ENCODE measurements around the gene FMN1.
"Not testable (repeated sequence)": the region's sequence is repeated elsewhere in the genome, so short reads cannot be mapped to it uniquely, and the experiment has no call there.

Gene FMN1

GRCh38 chr15:32959077-32959476 is 235.4 kb downstream of the FMN1 start:
- Mint-ChIP-seq H3K27me3 (peaks cover 6% of the 10 kb centered on the region), H3K27ac (no peak overlapping the region), H3K4me3 (no peak overlapping the region), H3K9me3 (no peaks in the 10 kb centered on the region), H3K36me3 (no peaks in the 10 kb centered on the region), H3K4me1 (no peaks in the 10 kb centered on the region)

DNA sequence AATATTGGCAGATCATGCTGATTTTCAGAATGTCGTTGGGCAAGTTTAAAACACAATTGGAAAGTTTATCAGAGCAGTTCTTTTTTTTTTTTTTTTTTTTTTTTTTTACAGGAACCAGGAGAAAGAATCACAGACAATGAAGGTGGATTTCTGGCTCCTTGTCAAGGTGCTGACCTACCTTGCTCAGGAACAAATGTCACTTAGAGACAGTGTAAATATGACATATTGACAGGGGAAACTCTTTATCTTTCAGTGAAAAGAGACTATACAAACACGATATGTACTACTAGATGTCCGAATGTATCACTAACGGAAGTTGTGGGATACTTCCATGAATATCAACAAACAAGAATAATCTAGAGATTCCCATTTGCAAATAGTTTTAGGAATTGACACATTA is 237.3 kb downstream of the FMN1 start:
- H3K36me3 Mint-ChIP-seq = no peaks in the 10 kb centered on the region
- no peaks in the 10 kb centered on the region for H3K9me3 Mint-ChIP-seq
- no peaks in the 10 kb centered on the region for H3K4me1 Mint-ChIP-seq
- H3K4me3 Mint-ChIP-seq = no peak overlapping the region
- peaks cover 6% of the 10 kb centered on the region for H3K27me3 Mint-ChIP-seq
- no peak overlapping the region for H3K27ac Mint-ChIP-seq

GRCh38 chr15:32956711-32957110 is 237.8 kb downstream of the FMN1 start:
- no peak overlapping the region for H3K27ac Mint-ChIP-seq
- peaks cover 6% of the 10 kb centered on the region for H3K27me3 Mint-ChIP-seq
- H3K4me3 Mint-ChIP-seq = no peak overlapping the region
- H3K36me3 Mint-ChIP-seq = no peaks in the 10 kb centered on the region
- no peaks in the 10 kb centered on the region for H3K4me1 Mint-ChIP-seq
- H3K9me3 Mint-ChIP-seq = no peaks in the 10 kb centered on the region

DNA sequence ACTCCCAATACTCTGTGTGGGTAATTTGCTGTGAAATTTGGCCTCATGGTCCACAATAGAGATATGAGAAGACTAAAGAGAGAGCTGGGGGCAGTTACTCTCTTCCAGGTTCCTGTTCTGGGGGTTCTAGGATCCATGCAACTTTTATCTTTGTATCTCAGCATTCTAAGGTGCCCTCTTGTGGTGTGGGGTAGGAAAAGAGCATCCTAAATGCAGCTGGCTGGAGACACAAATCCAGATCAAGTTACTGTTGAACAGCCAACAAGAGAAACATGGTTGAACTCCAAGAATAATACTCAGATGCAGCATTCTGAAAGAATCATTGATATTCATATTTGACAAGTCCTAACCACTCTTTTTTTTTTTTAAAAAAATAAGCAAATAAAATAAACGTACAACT is 238.5 kb downstream of the FMN1 start:
- Mint-ChIP-seq H3K4me1 (no peaks in the 10 kb centered on the region), H3K4me3 (no peak overlapping the region), H3K27me3 (peaks cover 6% of the 10 kb centered on the region)

DNA sequence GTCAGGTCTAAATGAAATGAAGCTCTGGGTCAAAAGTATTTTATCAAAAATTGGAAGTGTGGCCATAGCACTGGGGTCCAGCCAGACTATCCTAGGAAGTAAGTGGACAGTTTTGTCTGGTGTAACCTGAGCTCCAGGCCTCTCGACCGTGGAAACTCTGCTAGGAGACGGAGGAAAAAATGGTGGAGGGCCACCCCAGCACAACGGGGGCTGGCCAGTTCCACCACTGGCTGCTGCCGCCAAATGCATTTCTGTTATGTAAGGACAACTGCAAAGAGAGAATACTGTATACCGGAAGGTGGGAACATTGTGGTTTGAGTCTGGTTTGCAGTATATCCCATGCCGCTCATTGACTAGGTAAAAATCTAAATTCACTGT is 241.0 kb downstream of the FMN1 start:
- Mint-ChIP-seq H3K36me3 (no peaks in the 10 kb centered on the region), H3K27me3 (peaks cover 4% of the 10 kb centered on the region), H3K27ac (no peak overlapping the region), H3K9me3 (peaks cover 4% of the 10 kb centered on the region), H3K4me3 (no peak overlapping the region), H3K4me1 (no peaks in the 10 kb centered on the region)

More for the DNA sequence above, 238.5 kb downstream of the FMN1 start:
- Mint-ChIP-seq H3K36me3 (no peaks in the 10 kb centered on the region), H3K9me3 (no peaks in the 10 kb centered on the region), H3K27ac (no peak overlapping the region)

DNA sequence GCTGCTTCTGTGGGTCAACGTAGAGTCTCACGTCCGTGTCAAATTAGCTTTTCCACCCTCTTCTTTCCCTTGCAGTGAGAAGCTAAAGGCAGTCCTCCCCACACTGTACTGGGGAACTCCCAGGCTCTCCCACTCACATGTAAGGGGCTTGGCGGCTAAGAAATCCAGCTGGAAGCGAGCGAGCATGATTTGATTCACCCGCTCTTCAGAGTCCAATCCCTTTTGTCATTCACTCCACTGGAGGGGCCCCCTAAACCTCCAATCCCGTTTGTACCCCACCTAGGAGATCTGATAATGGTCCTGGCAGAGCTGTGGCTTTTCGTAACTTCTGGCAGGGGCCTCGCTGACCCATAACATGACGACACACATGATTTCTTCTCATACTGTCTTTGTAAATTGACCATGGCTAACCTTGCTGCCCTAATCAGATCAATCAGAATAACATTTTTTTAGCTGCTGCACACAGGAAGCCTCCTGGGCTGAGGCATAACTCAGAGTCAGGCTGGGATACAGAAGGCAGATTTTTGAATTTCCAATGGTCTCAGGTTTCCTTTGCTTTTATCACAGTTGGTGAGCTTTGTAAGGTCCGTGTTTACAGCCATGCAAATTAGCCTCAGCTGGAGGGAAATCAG is 241.5 kb downstream of the FMN1 start:
- H3K36me3 Mint-ChIP-seq = no peaks in the 10 kb centered on the region
- H3K4me1 Mint-ChIP-seq = no peaks in the 10 kb centered on the region
- H3K9me3 Mint-ChIP-seq = peaks cover 4% of the 10 kb centered on the region
- H3K4me3 Mint-ChIP-seq = no peak overlapping the region
- peaks cover 4% of the 10 kb centered on the region for H3K27me3 Mint-ChIP-seq
- H3K27ac Mint-ChIP-seq = no peak overlapping the region

DNA sequence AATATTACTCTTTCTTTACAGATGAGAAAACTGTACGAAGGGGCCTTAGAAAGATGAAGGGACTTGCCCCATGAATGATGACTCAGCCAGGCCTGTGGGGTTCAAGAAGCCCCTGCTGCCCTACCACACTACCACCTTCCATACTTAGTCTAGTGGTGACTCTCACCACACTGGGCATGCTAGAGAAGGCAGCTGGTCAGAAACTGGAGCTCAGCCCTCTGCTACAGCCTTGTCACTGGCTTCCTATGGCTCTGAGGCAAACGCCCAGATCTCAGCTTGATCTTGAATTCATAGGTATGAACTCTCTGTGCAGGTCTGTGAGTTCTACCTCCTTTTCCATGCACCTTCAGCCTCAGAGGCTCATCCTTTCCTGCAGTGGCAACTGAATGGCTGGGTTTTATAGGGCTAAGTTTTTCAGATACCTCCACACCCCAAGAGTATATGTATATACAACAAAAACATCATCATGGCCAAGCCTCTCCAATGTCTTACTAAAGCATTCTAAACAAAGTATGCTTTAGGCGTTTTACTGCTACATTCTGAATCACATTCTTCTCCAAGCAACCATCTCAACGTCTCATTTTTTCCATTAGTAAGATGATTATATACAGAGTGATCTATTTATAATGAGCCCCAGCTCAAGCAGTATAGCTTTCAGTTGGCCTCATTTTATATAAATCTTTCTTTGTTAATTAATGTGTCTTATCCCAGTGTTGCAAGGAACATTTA is 242.6 kb downstream of the FMN1 start:
- H3K4me3 Mint-ChIP-seq = no peak overlapping the region
- no peaks in the 10 kb centered on the region for H3K36me3 Mint-ChIP-seq
- no peaks in the 10 kb centered on the region for H3K4me1 Mint-ChIP-seq
- peaks cover 7% of the 10 kb centered on the region for H3K27me3 Mint-ChIP-seq
- H3K27ac Mint-ChIP-seq = no peak overlapping the region
- peaks cover 4% of the 10 kb centered on the region for H3K9me3 Mint-ChIP-seq

DNA sequence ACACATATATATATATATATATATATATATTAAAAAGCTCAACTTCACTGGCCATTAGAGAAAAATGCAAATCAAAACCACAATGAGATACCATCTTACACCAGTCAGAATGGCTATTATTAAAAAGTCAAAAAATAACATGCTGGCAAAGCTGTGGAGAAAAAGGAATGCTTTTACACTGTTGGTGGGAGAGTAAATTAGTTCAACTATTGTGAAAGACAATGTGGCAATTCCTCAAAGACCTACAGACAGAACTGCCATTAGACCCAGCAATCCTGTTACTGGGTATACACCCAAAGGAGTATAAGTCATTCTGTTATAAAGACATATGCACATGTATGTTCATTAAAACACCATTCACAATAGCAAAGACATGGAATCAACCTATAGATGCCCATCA is 244.5 kb downstream of the FMN1 start:
- not testable (repeated sequence) for H3K27ac Mint-ChIP-seq, H3K9me3 Mint-ChIP-seq, H3K4me3 Mint-ChIP-seq, H3K4me1 Mint-ChIP-seq, H3K27me3 Mint-ChIP-seq, H3K36me3 Mint-ChIP-seq

DNA sequence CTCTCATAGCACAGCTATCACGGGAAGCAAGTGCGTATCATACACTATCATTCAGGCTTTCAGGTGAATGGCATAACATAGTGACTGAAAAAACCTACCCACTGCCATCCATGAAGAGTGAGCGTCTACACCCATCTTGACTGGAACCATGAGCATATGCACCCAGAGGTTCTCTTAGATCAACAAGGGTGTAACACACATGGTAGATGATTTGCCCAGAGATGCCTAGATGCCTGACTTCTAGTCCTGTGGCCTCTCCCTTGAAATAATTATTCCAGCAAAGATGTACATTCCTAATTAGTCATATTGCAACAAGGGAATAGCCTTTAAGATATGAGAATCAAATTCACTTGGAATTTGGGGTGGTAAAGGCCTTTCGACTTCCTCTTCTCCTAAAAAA is 248.3 kb downstream of the FMN1 start:
- H3K4me1 Mint-ChIP-seq = no peaks in the 10 kb centered on the region
- no peak overlapping the region for H3K27ac Mint-ChIP-seq
- H3K36me3 Mint-ChIP-seq = no peaks in the 10 kb centered on the region
- peaks cover 2% of the 10 kb centered on the region for H3K27me3 Mint-ChIP-seq
- H3K4me3 Mint-ChIP-seq = no peak overlapping the region
- peaks cover 4% of the 10 kb centered on the region for H3K9me3 Mint-ChIP-seq

- Mint-ChIP-seq H3K36me3 (no peaks in the 10 kb centered on the region), H3K27ac (no peak overlapping the region), H3K27me3 (peaks cover 3% of the 10 kb centered on the region), H3K4me1 (no peaks in the 10 kb centered on the region), H3K9me3 (peaks cover 2% of the 10 kb centered on the region), H3K4me3 (no peak overlapping the region)
Observed at GRCh38 chr15:32944431-32944830, 250.1 kb downstream of the FMN1 start.

DNA sequence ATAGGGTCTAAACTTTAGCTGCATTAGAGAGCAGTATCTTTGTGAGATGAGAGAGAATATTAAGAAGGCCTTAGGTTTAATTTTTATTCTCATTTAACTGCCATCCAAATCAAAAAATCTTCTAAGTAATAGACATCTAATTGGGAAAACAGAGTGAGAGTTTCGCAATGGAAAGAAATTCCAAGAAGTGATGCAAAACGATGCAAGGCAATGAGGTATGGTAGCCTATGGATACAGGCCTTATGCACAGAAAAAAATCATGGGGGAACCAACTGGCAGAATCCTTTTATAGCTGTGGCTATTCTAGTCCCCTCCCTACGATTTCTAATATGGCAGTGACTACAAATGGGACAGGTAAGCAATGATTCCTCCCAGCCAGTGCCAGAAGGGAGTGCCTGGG is 250.8 kb downstream of the FMN1 start:
- Mint-ChIP-seq H3K27me3 (peaks cover 9% of the 10 kb centered on the region), H3K4me3 (no peak overlapping the region), H3K4me1 (no peaks in the 10 kb centered on the region), H3K27ac (no peak overlapping the region), H3K36me3 (no peaks in the 10 kb centered on the region), H3K9me3 (no peaks in the 10 kb centered on the region)

GRCh38 chr15:32942401-32942841 is 252.1 kb downstream of the FMN1 start:
- H3K9me3 Mint-ChIP-seq = no peaks in the 10 kb centered on the region
- peaks cover 8% of the 10 kb centered on the region for H3K27me3 Mint-ChIP-seq
- H3K4me1 Mint-ChIP-seq = no peaks in the 10 kb centered on the region
- H3K36me3 Mint-ChIP-seq = no peaks in the 10 kb centered on the region
- no peak overlapping the region for H3K27ac Mint-ChIP-seq
- H3K4me3 Mint-ChIP-seq = no peak overlapping the region

- Mint-ChIP-seq H3K27ac (no peak overlapping the region), H3K4me3 (no peak overlapping the region), H3K27me3 (peaks cover 10% of the 10 kb centered on the region), H3K36me3 (no peaks in the 10 kb centered on the region), H3K9me3 (no peaks in the 10 kb centered on the region), H3K4me1 (no peaks in the 10 kb centered on the region)
Observed at GRCh38 chr15:32941823-32942222, 252.7 kb downstream of the FMN1 start.

GRCh38 chr15:32936976-32937375 is 257.5 kb downstream of the FMN1 start:
- peaks cover 10% of the 10 kb centered on the region for H3K9me3 Mint-ChIP-seq
- H3K36me3 Mint-ChIP-seq = peaks cover 2% of the 10 kb centered on the region
- no peaks in the 10 kb centered on the region for H3K4me1 Mint-ChIP-seq
- H3K27ac Mint-ChIP-seq = no peak overlapping the region
- peaks cover 21% of the 10 kb centered on the region for H3K27me3 Mint-ChIP-seq
- no peak overlapping the region for H3K4me3 Mint-ChIP-seq

GRCh38 chr15:32936283-32936918 is 258.1 kb downstream of the FMN1 start:
- no peaks in the 10 kb centered on the region for H3K4me1 Mint-ChIP-seq
- peaks cover 14% of the 10 kb centered on the region for H3K9me3 Mint-ChIP-seq
- peaks cover 21% of the 10 kb centered on the region for H3K27me3 Mint-ChIP-seq
- H3K27ac Mint-ChIP-seq = no peak overlapping the region
- H3K36me3 Mint-ChIP-seq = peaks cover 2% of the 10 kb centered on the region
- H3K4me3 Mint-ChIP-seq = no peak overlapping the region

- H3K9me3 Mint-ChIP-seq = peaks cover 17% of the 10 kb centered on the region
- H3K4me1 Mint-ChIP-seq = no peaks in the 10 kb centered on the region
- H3K4me3 Mint-ChIP-seq = no peak overlapping the region
- H3K27me3 Mint-ChIP-seq = peaks cover 20% of the 10 kb centered on the region
- H3K36me3 Mint-ChIP-seq = peaks cover 2% of the 10 kb centered on the region
- H3K27ac Mint-ChIP-seq = no peak overlapping the region
Observed at GRCh38 chr15:32935139-32935538, 259.4 kb downstream of the FMN1 start.
